Mesenchymal stem cell (in vitro differentiated cells and primary cell): ENCODE measurements around the gene CLPSL1.

Experiments used
- DNase-seq: peaks from one replicate; pipeline ENCODE4 v3.0.0-alpha.2; 2013
- H2AFZ ChIP-seq: one replicate; pipeline ENCODE4 v1.6.1; 2013; ENCODE audit warnings: low read depth, mild to moderate bottlenecking, control low read depth, inconsistent platforms, low read length, moderate library complexity
- H2AK5ac ChIP-seq: 2 replicates; pipeline ENCODE4 v1.6.1; 2013; ENCODE audit warnings: low read length, moderate library complexity, mild to moderate bottlenecking, inconsistent platforms; ENCODE audit not compliant: severe bottlenecking
- H2BK120ac ChIP-seq: one replicate; pipeline ENCODE4 v1.6.1; 2013; ENCODE audit warnings: low read depth, mild to moderate bottlenecking, inconsistent platforms, low read length, moderate library complexity
- H2BK12ac ChIP-seq, 2 experiments: one replicate each; pipeline ENCODE4 v1.6.1; 2013; ENCODE audit warnings: inconsistent platforms in 2 of 2, low read length in 2 of 2, mild to moderate bottlenecking in 2 of 2, moderate library complexity in 2 of 2, control low read depth in 1 of 2
- H2BK15ac ChIP-seq: one replicate; pipeline ENCODE4 v1.6.1; 2013; ENCODE audit warnings: mild to moderate bottlenecking, low read depth, inconsistent platforms; ENCODE audit not compliant: poor library complexity, severe bottlenecking
- H2BK5ac ChIP-seq: 2 replicates; pipeline ENCODE4 v1.6.1; 2013; ENCODE audit warnings: low read depth, mild to moderate bottlenecking, low read length, control low read depth, inconsistent platforms; ENCODE audit not compliant: poor library complexity, severe bottlenecking
- H3K14ac ChIP-seq, 2 experiments: one replicate each; pipeline ENCODE4 v1.6.1; 2013; ENCODE audit warnings: inconsistent platforms in 2 of 2, low read length in 2 of 2, control low read depth in 1 of 2, mild to moderate bottlenecking in 1 of 2, moderate library complexity in 1 of 2
- H3K18ac ChIP-seq, 2 experiments: one replicate each; pipeline ENCODE4 v1.6.1; 2013; ENCODE audit warnings: inconsistent platforms in 2 of 2, low read length in 2 of 2, control low read depth in 1 of 2, low read depth in 1 of 2, mild to moderate bottlenecking in 1 of 2
- H3K23ac ChIP-seq, 2 experiments: one replicate each; pipeline ENCODE4 v1.6.1; 2013; ENCODE audit warnings: inconsistent platforms in 2 of 2, low read length in 2 of 2, mild to moderate bottlenecking in 2 of 2, moderate library complexity in 2 of 2, control low read depth in 1 of 2
- H3K27ac ChIP-seq: 2 replicates; pipeline ENCODE4 v1.5.1; 2013; ENCODE audit warnings: mild to moderate bottlenecking, moderate library complexity, low read length, control low read depth, inconsistent platforms; ENCODE audit not compliant: poor library complexity, severe bottlenecking
- H3K27me3 ChIP-seq, 2 experiments: 2 replicates each; pipeline versions ENCODE4 v1.6.1 to v1.7.0; 2013; ENCODE audit warnings: low read length in 2 of 2, mild to moderate bottlenecking in 2 of 2, moderate library complexity in 2 of 2, control low read depth in 1 of 2, inconsistent platforms in 1 of 2; ENCODE audit not compliant: control insufficient read depth in 1 of 2, insufficient read depth in 1 of 2
- H3K36me3 ChIP-seq, 2 experiments: 2 replicates each; pipeline versions ENCODE4 v1.6.1 to v1.7.0; 2013; ENCODE audit warnings: low read length in 2 of 2, control low read depth in 1 of 2, inconsistent platforms in 1 of 2, low read depth in 1 of 2, mild to moderate bottlenecking in 1 of 2; ENCODE audit not compliant: insufficient read depth in 2 of 2, control insufficient read depth in 1 of 2
- H3K4ac ChIP-seq, 2 experiments: one replicate each; pipeline ENCODE4 v1.6.1; 2013; ENCODE audit warnings: inconsistent platforms in 2 of 2, low read length in 2 of 2, mild to moderate bottlenecking in 2 of 2, moderate library complexity in 2 of 2, control low read depth in 1 of 2, low read depth in 1 of 2
- H3K4me1 ChIP-seq: 2 replicates; pipeline ENCODE4 v1.6.1; 2013; ENCODE audit warnings: low read depth, low read length, control low read depth; ENCODE audit not compliant: control insufficient read depth, insufficient read depth
- H3K4me2 ChIP-seq: 2 replicates; pipeline ENCODE4 v1.6.1; 2013; ENCODE audit warnings: low read length, mild to moderate bottlenecking, inconsistent platforms; ENCODE audit not compliant: poor library complexity, severe bottlenecking
- H3K4me3 ChIP-seq, 2 experiments: 2 replicates each; pipeline versions ENCODE4 v1.5.1 to v1.7.0; 2013; ENCODE audit warnings: low read length in 2 of 2, mild to moderate bottlenecking in 2 of 2, control low read depth in 1 of 2, low read depth in 1 of 2; ENCODE audit not compliant: insufficient read depth in 1 of 2
- H3K79me1 ChIP-seq: replicated peaks from 2 replicates; pipeline ENCODE4 v1.6.1; 2013; ENCODE audit warnings: mild to moderate bottlenecking, control low read depth, low read length, inconsistent platforms; ENCODE audit not compliant: poor library complexity, severe bottlenecking
- H3K9ac ChIP-seq: 2 replicates; pipeline ENCODE4 v1.7.0; 2013; ENCODE audit warnings: mild to moderate bottlenecking, low read length, moderate library complexity
- H3K9me3 ChIP-seq: 2 replicates; pipeline ENCODE4 v1.7.0; 2013; ENCODE audit warnings: mild to moderate bottlenecking, low read length; ENCODE audit not compliant: control insufficient read depth
- H4K8ac ChIP-seq: one replicate; pipeline ENCODE4 v1.6.1; 2013; ENCODE audit warnings: inconsistent platforms, mild to moderate bottlenecking, low read length, moderate library complexity
- H4K91ac ChIP-seq: one replicate; pipeline ENCODE4 v1.6.1; 2013; ENCODE audit warnings: mild to moderate bottlenecking, low read length, inconsistent platforms
- WGBS: methylation state at CpG from one replicate; pipeline ENCODE4 v1.1.7; 2013; ENCODE audit warnings: mixed read lengths; 5-methylcytosine and 5-hydroxymethylcytosine counted together

CLPSL1 gene

DNA sequence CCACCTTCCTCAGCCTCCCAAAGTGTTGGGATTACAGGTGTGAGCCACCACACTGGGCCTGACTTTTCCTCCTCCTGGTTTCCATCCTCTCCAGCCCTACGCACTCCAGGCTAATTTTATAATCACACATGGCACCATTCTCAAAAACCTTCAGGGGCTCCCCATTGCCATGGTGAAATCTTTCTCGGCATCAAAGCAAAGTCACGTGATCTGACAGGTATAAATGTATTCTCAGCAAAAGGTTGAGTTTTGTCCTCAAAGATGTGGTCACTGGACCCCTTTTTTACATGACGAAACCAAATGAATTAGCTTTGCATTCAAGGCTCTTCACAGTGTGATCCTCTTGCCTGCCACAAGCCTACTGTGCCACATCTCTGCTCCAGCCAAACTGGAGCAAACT lies 28.5 kb upstream of the CLPSL1 start:
- H3K27ac ChIP-seq, result no peak overlapping the region
- H3K23ac ChIP-seq, result no peak overlapping the region
- H3K9ac ChIP-seq, result no peak overlapping the region
- no peak for DNase-seq
- H3K4me1 ChIP-seq, result no peaks in the 10 kb centered on the region
- H2BK15ac ChIP-seq, result no peak overlapping the region
- peaks cover 7% of the 10 kb centered on the region for H3K9me3 ChIP-seq
- H4K91ac ChIP-seq, result no peak overlapping the region
- no peak overlapping the region for H2AFZ ChIP-seq
- no peak overlapping the region for H2BK120ac ChIP-seq
- peaks cover 11 to 39% of the 10 kb centered on the region in 2 experiments for H3K27me3 ChIP-seq
- H3K36me3 ChIP-seq, result no peaks in the 10 kb centered on the region
- H3K18ac ChIP-seq, result no peak overlapping the region
- H2AK5ac ChIP-seq, result no peak overlapping the region
- H4K8ac ChIP-seq, result no peak overlapping the region
- H3K4me2 ChIP-seq, result no peak overlapping the region
- H3K4me3 ChIP-seq, result no peak overlapping the region
- H3K4ac ChIP-seq, result no peak overlapping the region
- H3K79me1 ChIP-seq, result no peaks in the 10 kb centered on the region
- no peak overlapping the region for H2BK5ac ChIP-seq
- no peak overlapping the region for H2BK12ac ChIP-seq
- H3K14ac ChIP-seq, result no peak overlapping the region
- 97% methylated on average over 4 of the region's 4 CpGs for WGBS

DNA sequence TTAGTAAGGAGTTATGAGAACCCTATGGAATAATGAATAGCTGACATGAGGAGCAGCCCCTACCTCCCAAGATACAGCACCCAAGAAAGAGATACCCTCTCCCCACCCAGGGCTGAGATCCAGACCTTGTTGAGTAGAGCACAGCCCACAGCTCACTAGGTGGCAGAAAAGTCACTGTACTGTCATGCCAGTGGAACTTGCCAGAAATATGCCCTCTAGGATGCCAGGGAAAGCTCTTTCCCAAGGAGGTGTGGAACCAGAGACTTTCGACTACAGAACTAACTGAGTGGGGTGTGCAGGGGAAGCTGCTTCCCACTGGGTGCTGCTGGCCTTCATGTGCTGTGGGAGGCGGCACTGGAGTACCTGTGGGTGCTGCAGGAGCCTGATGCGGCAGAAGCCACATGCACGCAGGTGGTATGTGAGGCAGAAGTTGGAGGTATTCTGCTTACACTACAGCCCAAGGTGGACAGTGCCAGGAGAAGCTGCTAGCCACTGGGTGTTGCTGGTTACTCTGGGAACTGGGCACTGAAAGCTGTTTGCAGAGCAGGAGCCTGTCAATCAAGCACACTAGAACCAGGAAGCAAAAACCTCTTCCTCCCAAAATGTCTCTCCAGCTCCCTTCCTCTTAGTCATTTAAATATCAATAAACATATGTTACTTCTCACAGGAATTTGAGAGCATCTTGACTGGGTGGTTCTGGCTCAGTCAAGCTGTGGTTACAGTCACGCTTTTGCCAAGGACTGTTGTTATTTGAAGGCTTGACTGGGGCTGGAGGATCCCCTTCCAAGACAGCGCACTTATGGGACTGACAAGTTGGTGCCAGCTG lies 26.2 kb upstream of the CLPSL1 start:
- WGBS, result 81% methylated on average over 6 of the region's 6 CpGs
- Histone ChIP-seq H3K4me1 (no peaks in the 10 kb centered on the region), H3K14ac (no peak overlapping the region), H3K23ac (no peak overlapping the region), H3K9ac (no peak overlapping the region), H3K36me3 (no peaks in the 10 kb centered on the region), H3K27me3 (peaks cover 16 to 58% of the 10 kb centered on the region in 2 experiments), H4K8ac (no peak overlapping the region), H3K4me3 (no peak overlapping the region), H2BK5ac (no peak overlapping the region), H3K79me1 (no peaks in the 10 kb centered on the region), H2BK15ac (no peak overlapping the region), H3K4me2 (no peak overlapping the region), H3K27ac (no peak overlapping the region), H2AFZ (no peak overlapping the region), H4K91ac (no peak overlapping the region), H3K18ac (no peak overlapping the region), H2BK120ac (no peak overlapping the region), H3K9me3 (no peaks in the 10 kb centered on the region), H2BK12ac (no peak overlapping the region), H2AK5ac (no peak overlapping the region), H3K4ac (no peak overlapping the region)
- DNase-seq, result no peak

DNA sequence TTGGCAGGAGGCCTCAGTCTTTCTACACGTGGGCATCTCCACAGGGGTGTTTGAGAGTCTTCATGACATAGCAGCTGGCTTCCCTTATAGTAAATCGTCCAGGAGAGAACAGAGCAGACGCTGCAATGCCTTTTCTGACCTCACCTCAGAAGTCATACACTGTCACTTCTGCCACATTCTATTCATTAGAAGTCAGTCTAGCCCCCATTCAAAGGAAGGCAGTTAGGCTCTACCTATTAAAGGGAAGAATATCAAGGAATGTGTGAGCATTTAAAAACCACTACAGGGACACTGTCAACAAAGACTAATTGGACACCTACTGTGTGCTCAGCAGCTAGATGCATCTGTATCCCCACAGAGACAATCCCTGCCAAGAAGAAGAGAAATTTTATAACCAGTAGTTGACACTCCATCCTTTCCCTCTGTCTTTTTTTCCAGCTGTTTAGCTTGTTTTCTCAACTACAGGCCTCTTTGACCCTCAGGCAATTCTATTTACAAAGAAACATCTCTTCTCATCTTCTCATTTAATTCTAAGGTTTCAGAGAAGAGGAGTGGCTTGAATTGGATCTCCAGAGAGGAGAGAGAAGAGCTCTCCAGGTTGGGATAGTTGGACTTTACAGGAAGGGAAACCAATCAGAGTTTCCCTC lies 25.4 kb upstream of the CLPSL1 start:
- 74% methylated on average over 3 of the region's 3 CpGs for WGBS
- H3K4ac ChIP-seq, result no peak overlapping the region

DNA sequence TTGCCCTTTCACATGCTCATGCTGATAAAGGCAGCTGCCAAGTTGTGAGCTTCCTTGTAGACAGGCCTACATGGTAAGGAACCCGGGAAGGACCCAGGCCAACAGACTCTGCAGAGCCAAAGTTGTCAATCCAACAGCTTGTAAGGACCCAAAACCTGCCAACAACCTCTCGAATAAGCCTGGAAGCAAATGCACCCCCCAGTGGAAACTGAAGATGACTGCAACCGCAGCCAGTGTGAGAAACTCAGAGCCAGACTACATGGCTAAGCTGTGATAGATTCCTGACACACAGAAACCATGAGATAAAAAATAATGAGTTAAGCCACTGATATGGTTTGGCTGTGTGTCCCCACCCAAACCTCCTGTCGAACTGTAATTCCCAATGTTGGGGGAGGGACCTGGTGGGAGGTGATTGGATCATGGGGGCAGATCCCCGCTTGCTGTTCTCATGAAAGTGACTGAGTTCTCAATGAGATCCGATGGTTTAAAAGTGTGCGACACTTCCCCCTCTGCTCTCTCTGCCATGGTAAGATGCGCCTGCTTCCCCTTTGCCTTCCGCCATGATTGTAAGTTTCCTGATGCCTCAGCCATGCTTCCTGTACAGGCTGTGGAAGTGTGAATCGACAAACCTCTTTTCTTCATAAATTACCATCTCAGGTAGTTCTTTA lies 23.2 kb upstream of the CLPSL1 start:
- Histone ChIP-seq H4K91ac (no peak overlapping the region), H3K18ac (no peak overlapping the region), H2BK5ac (no peak overlapping the region), H3K27ac (no peak overlapping the region), H3K23ac (no peak overlapping the region), H3K79me1 (no peaks in the 10 kb centered on the region), H3K36me3 (no peaks in the 10 kb centered on the region), H2BK120ac (no peak overlapping the region), H3K9me3 (no peaks in the 10 kb centered on the region), H2AFZ (no peak overlapping the region), H4K8ac (no peak overlapping the region), H3K4me2 (no peak overlapping the region), H2BK15ac (no peak overlapping the region), H3K4me3 (no peak overlapping the region), H3K9ac (no peak overlapping the region), H3K4ac (no peak overlapping the region), H3K4me1 (no peaks in the 10 kb centered on the region), H3K27me3 (peaks cover 21 to 53% of the 10 kb centered on the region in 2 experiments), H2BK12ac (no peak overlapping the region), H2AK5ac (no peak overlapping the region), H3K14ac (no peak overlapping the region)
- WGBS, result 60% methylated on average over 8 of the region's 10 CpGs
- DNase-seq, result peak; percentile 52

More for the DNA sequence above, 25.4 kb upstream of the CLPSL1 start:
- Histone ChIP-seq H3K4me3 (no peak overlapping the region), H4K91ac (no peak overlapping the region), H3K27ac (no peak overlapping the region), H3K36me3 (no peaks in the 10 kb centered on the region), H2BK12ac (no peak overlapping the region), H3K4me2 (no peak overlapping the region), H3K79me1 (no peaks in the 10 kb centered on the region), H2BK5ac (no peak overlapping the region), H3K4me1 (no peaks in the 10 kb centered on the region), H3K9ac (no peak overlapping the region), H2BK120ac (no peak overlapping the region), H3K9me3 (no peaks in the 10 kb centered on the region), H2AK5ac (no peak overlapping the region), H2BK15ac (no peak overlapping the region), H3K18ac (no peak overlapping the region), H4K8ac (no peak overlapping the region), H3K14ac (no peak overlapping the region), H3K23ac (no peak overlapping the region), H3K27me3 (peaks cover 17 to 60% of the 10 kb centered on the region in 2 experiments), H2AFZ (no peak overlapping the region)
- no peak for DNase-seq
